Esophagus squamous epithelium (tissue), 5 donors: ENCODE measurements around the gene HOXD10. TPM values are rescaled to one million over a fixed set of nuclear protein-coding genes. Genes with fewer than 3 reads are reported as not detected.

Experiments
- DNase-seq: peaks from one replicate; lab custom pipeline; 2025; lab: John Stamatoyannopoulos, UW
- H3K27ac ChIP-seq, 4 donors: fragments of 200-600 bp; sonication (generic); one replicate each; pipeline ENCODE4 v1.5.1; 2016 to 2019; ENCODE audit warnings: mild to moderate bottlenecking in 1 of 4
- H3K27me3 ChIP-seq, 4 donors: fragments of 200-600 bp; sonication (generic); 1 replicate in 3 of 4; 2 replicates in 1 of 4; pipeline versions ENCODE4 v1.5.1 to v1.6.0; 2017 to 2021; ENCODE audit warnings: antibody characterized with exemption in 1 of 4
- H3K36me3 ChIP-seq, 3 donors: fragments of 200-600 bp; sonication (generic); one replicate each; pipeline ENCODE4 v1.5.1; 2016 to 2019
- H3K4me1 ChIP-seq, 3 donors: fragments of 200-600 bp; sonication (generic); one replicate each; pipeline ENCODE4 v1.5.1; 2017 to 2019
- H3K4me3 ChIP-seq, 4 donors: fragments of 200-600 bp; sonication (generic); 1 replicate in 3 of 4; 2 replicates in 1 of 4; pipeline ENCODE4 v1.5.1; 2016 to 2019; ENCODE audit warnings: mild to moderate bottlenecking in 2 of 4, moderate library complexity in 1 of 4
- H3K9me3 ChIP-seq, 3 donors: fragments of 200-600 bp; sonication (generic); one replicate each; pipeline ENCODE4 v1.5.1; 2016 to 2019
- POLR2A ChIP-seq, 4 donors: fragments of 450-650 bp; IDR thresholded peaks; one replicate each; pipeline ENCODE4 v1.6.1; 2017; ENCODE audit warnings: antibody characterized with exemption in 4 of 4, mild to moderate bottlenecking in 4 of 4, moderate library complexity in 3 of 4
- WGBS, 2 donors: methylation state at CpG; one replicate each; pipeline ENCODE4 v1.1.5; 2018; 5-methylcytosine and 5-hydroxymethylcytosine counted together
- intact Hi-C: fragments of 100-400 bp; cut with DNase I; formaldehyde crosslinking; loops from one replicate; pipeline ENCODE4 v1.15.0; 2022
- total RNA-seq, 4 donors: library from RNA; depleted of rRNA; stranded (reverse); fragments of >200 nt; gene quantifications; one replicate each; pipeline ENCODE4 v1.1.0, GENCODE V29; 2016
- TF ChIP-seq, protein P1 (sequence below), 6 experiments: fragments of 450-650 bp in 4 of 6; fragments of 200-600 bp in 2 of 6; sonication (generic) in 2 of 6; IDR thresholded peaks; one replicate each; pipeline ENCODE4 v1.5.1; 2016 to 2019; ENCODE audit warnings: antibody characterized with exemption in 6 of 6, mild to moderate bottlenecking in 4 of 6, moderate library complexity in 4 of 6
- donor health status: DM: yes; HTN: yes; CAD: no.

The HOXD10 gene
- total RNA-seq, 4 donors from 2014 or later = 0.22 to 0.38 TPM; not detected in 2

DNA sequence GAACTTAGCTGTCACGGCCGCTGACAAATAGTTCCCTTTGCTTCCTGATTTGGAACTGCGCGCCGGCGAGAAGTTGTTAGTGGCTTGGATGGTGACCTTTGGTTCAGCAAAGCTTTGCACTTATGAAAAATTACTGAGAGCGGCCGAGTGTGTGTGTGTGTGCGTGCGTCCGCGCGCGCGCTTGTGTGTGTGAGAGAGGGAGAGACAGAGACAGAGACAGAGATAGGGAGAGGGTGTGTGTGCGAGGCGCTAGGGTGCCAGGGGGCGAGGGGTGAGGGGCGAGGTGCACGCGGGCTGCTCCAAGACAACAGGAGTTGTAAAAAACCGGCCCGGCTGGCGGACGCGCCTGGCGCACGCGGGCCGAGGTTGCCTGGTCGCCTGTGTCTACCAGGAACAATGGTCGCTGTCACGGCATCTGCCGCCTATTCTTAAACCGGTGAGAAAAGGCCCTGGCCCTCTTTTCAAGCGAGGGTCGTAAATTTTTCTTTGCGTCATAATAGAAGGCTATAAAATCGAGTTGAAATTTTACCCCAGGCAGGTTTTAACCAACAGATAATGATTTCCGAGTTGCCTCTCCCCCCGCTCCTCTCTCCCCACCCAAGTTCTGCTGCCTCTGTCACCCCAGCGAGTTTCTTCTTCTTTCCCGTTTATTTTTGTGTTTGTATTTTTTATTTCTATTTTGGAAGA, 41.1 kb downstream of the HOXD10 start:
- no peaks in the 10 kb centered on the region for H3K36me3 ChIP-seq
- H3K4me3 ChIP-seq = peak overlapping the region in 2 of 4 donors; percentile 11 to 35
- H3K27me3 ChIP-seq = peaks cover 24 to 100% (median 80%) of the 10 kb centered on the region in 4 donors
- no peak overlapping the region for H3K27ac ChIP-seq
- intact Hi-C loops = no loop called here
- H3K4me1 ChIP-seq = peaks cover 21 to 62% (median 22%) of the 10 kb centered on the region in 3 donors
- 22 to 27% methylated on average over 35 to 39 of the region's 43 CpGs for WGBS, 2 donors
- DNase-seq = no peak
- TF ChIP-seq POLR2A (IDR thresholded peaks at IDR 0.05) = no peak
- TF ChIP-seq, protein P1, sequence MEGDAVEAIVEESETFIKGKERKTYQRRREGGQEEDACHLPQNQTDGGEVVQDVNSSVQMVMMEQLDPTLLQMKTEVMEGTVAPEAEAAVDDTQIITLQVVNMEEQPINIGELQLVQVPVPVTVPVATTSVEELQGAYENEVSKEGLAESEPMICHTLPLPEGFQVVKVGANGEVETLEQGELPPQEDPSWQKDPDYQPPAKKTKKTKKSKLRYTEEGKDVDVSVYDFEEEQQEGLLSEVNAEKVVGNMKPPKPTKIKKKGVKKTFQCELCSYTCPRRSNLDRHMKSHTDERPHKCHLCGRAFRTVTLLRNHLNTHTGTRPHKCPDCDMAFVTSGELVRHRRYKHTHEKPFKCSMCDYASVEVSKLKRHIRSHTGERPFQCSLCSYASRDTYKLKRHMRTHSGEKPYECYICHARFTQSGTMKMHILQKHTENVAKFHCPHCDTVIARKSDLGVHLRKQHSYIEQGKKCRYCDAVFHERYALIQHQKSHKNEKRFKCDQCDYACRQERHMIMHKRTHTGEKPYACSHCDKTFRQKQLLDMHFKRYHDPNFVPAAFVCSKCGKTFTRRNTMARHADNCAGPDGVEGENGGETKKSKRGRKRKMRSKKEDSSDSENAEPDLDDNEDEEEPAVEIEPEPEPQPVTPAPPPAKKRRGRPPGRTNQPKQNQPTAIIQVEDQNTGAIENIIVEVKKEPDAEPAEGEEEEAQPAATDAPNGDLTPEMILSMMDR (IDR thresholded peaks at IDR 0.05) = no peak
- no peaks in the 10 kb centered on the region for H3K9me3 ChIP-seq

DNA sequence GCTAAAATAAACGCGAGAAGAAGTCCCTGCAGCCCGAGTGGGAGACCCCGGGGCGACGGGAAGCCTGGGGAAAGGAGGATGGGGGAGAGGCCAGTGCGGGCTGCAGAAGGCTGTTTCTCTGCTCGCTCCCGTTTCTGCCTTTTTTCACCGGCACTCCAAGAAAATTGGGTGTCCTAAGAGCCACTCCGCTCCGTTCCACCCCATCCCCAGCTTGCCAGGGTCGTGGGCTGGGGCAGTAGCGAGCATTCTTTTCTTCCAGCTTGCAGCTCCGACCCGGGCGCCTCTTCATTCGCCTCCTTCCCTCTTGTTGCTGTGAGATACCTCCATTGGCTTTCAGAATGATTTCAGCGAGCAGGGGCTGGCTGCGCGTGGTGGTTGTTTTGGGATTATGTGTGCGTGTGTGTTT, 41.6 kb downstream of the HOXD10 start:
- H3K4me1 ChIP-seq = peaks cover 21 to 64% (median 22%) of the 10 kb centered on the region in 3 donors
- 13 to 16% methylated on average over 18 to 19 of the region's 22 CpGs for WGBS, 2 donors
- no peaks in the 10 kb centered on the region for H3K36me3 ChIP-seq
- no peak overlapping the region for H3K4me3 ChIP-seq
- no peak for DNase-seq
- no peak overlapping the region for H3K27ac ChIP-seq
- intact Hi-C loops = no loop called here
- TF ChIP-seq, protein P1 (IDR thresholded peaks at IDR 0.05) = no peak
- no peak for TF ChIP-seq POLR2A (IDR thresholded peaks at IDR 0.05)
- H3K9me3 ChIP-seq = no peaks in the 10 kb centered on the region
- peaks cover 25 to 100% (median 81%) of the 10 kb centered on the region in 4 donors for H3K27me3 ChIP-seq

DNA sequence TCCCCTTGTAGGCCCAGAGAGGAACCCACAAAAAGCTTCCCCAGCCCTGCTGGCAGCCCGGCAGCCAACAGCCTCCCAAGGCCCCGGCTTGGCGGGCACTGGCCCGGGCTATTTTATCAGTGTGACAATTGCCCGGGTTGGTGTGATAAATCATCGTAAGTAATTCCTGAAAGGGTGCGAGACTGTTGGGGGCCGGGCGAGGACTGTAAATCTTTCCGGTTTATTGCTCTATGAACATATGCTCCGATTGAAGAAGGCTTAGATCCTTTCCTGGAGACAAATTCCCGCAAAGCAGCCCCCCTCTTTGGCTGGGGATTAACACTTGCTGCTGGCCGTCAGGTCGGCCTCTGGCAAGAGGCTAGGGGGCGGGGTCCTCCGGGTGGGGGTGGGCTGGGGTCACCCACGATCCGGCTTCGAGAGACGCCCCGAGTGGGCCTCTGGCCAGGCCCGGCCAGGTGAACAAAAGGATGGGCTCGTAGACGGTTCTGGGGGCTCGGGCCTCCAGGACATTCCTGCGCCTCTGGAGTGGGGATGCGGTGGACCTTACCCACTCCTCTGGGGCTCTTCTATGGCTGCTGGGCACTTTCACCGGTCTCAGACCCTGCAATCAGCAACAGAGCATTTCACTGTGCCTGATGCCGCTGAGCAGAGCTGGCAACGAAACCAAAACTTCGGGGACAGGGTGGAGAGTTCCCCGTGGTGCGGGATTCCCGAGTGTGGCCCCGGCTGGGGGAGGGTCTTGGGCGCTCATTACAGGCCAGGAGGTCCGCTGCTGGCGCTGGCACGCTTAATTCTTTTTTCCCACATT, 42.5 kb downstream of the HOXD10 start:
- H3K9me3 ChIP-seq = no peaks in the 10 kb centered on the region
- TF ChIP-seq, protein P1 (IDR thresholded peaks at IDR 0.05) = no peak
- no peak for TF ChIP-seq POLR2A (IDR thresholded peaks at IDR 0.05)
- intact Hi-C loops = no loop called here
- H3K36me3 ChIP-seq = no peaks in the 10 kb centered on the region
- H3K4me1 ChIP-seq = peaks cover 21 to 64% (median 22%) of the 10 kb centered on the region in 3 donors
- H3K27ac ChIP-seq = no peak overlapping the region
- 14 to 36% methylated on average over 14 to 16 of the region's 39 CpGs for WGBS, 2 donors
- H3K4me3 ChIP-seq = peak overlapping the region in 1 of 4 donors; percentile 38
- DNase-seq = no peak
- peaks cover 30 to 100% (median 84%) of the 10 kb centered on the region in 4 donors for H3K27me3 ChIP-seq

DNA sequence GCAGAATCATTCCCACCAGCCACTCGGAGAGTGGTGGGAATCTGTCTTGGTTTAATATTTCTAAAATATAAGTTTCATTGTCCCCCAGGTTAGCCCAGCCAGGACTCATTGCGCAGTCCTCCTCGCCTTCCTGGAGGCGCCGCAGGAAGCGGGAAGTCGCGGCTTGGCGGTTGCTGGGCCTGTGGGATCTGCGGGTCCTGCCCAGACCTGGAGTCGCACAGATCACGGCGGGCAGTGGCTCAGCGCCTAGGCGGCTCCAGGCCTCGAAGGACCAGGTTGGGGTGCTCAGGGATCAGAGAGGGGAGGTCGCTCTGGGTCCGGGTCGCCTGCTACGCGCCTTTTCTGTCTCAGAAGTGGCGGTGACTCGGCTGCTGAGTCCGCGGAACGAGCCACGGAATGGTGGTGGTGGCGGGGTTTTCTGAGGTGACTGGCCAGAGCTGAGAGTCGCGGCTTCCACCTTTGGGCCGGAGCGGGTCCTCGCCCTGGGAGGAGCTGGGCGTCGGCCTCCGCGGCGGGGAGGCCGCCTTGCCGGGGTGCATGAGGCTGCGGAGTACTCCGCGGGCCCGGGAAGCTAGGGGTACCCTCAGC, 43.2 kb downstream of the HOXD10 start:
- Histone ChIP-seq H3K36me3 (no peaks in the 10 kb centered on the region), H3K9me3 (no peaks in the 10 kb centered on the region), H3K27ac (no peak overlapping the region), H3K4me3 (peak overlapping the region in 1 of 4 donors; percentile 38), H3K4me1 (peaks cover 21 to 67% (median 22%) of the 10 kb centered on the region in 3 donors), H3K27me3 (peaks cover 35 to 100% (median 87%) of the 10 kb centered on the region in 4 donors)
- 13 to 27% methylated on average over 1 to 6 of the region's 44 CpGs for WGBS, 2 donors
- DNase-seq = no peak
- TF ChIP-seq POLR2A (IDR thresholded peaks at IDR 0.05) = no peak
- TF ChIP-seq, protein P1 (IDR thresholded peaks at IDR 0.05) = no peak
- intact Hi-C loops = no loop called here
